ENCODE results near the gene NOX3. TPM values are rescaled to one million over a fixed set of nuclear protein-coding genes. Genes with fewer than 3 reads are reported as not detected.

The NOX3 gene
- total RNA-seq, 5 donors from 2014 or later (not counting 1 experiment from before 2014, with no cell fraction given) = not detected

DNA sequence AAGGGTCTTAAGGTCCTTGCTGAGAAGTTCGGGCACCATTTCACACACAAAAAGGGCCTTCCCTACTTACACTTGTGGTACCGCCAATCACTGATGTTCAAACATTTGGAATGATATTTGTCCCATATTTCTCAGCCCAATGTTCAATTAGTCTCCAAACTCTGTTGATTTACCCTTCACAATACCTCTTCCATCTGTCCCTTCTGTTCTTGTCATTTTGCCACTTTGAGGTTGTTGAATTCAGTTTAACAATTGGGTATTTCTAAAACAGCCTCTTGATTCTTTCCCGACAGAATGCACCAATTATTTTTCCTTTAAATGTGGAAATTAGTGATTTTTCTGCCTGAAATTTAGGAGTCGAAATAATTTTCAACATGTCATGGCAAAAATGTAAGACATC lies 46.2 kb downstream of the NOX3 start:
- no peaks in the 10 kb centered on the region for H3K4me1 Mint-ChIP-seq
- DNase-seq (no peak), ATAC-seq (replicated peaks in 1 of 4) (no peak)
- no peak overlapping the region for H3K27ac Mint-ChIP-seq
- WGBS (ENCODE audit: insufficient coverage) = 80% methylated on average over 1 of the region's 4 CpGs
- Histone ChIP-seq H3K4me3 (ENCODE audit: control insufficient read depth in 1 of 2, extremely low read depth in 1 of 2, low read length in 1 of 2) (no peak overlapping the region), H3K36me3 (ENCODE audit: control insufficient read depth in 2 of 2, extremely low read depth in 1 of 2, insufficient read depth in 1 of 2, low read length in 1 of 2) (no peaks in the 10 kb centered on the region), H3K4me1 (ENCODE audit: control insufficient read depth in 1 of 2, extremely low read depth in 1 of 2, insufficient read depth in 2 of 2, low read length in 2 of 2) (no peaks in the 10 kb centered on the region), H3K27ac (ENCODE audit: low read length) (no peak overlapping the region), H3K27me3 (replicated peaks in 1 of 2; ENCODE audit: control insufficient read depth in 2 of 2, extremely low read depth in 1 of 2, insufficient read depth in 2 of 2, low read length in 1 of 2) (no peaks in the 10 kb centered on the region), H3K9me3 (no peaks in the 10 kb centered on the region)
- ChIA-PET POLR2A (interaction anchor here in 1 of 2 donors (0.5 kb wide), 1 partner anchor 9 kb away, joined by 3 read pairs; no protein-coding TSS in a partner anchor), CTCF (no interaction called here)
- no peaks in the 10 kb centered on the region for H3K9me3 Mint-ChIP-seq
- H3K4me3 Mint-ChIP-seq = no peak overlapping the region
- H3K27me3 Mint-ChIP-seq = no peaks in the 10 kb centered on the region
- H3K36me3 Mint-ChIP-seq = no peaks in the 10 kb centered on the region

DNA sequence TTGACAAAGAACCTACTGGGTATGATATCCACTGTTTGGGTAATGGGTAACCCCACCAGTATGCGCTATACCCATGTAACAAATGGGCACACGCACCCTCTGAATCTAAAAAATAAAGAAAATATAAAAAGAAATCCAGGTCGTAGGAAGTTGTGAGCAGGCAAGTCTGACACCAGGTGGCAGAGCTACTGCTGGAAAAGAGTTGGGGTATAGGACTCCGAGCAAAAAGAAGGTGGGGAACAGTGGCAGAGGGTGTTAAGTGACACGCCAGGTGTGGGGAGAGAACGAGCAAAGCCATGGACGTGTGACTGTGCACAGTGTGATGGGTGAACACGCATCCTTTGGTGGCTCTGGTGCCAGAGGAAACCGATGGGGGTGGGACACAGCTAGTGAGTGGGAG lies 46.7 kb downstream of the NOX3 start:
- Mint-ChIP-seq H3K27ac (no peak overlapping the region), H3K4me3 (no peak overlapping the region), H3K36me3 (no peaks in the 10 kb centered on the region), H3K9me3 (no peaks in the 10 kb centered on the region), H3K27me3 (no peaks in the 10 kb centered on the region), H3K4me1 (no peaks in the 10 kb centered on the region)
- DNase-seq (no peak), ATAC-seq (replicated peaks in 1 of 4) (no peak)
- H3K9me3 ChIP-seq = no peaks in the 10 kb centered on the region
- H3K27ac ChIP-seq (ENCODE audit: low read length) = no peak overlapping the region
- POLR2A ChIA-PET = interaction anchor here in 1 of 2 donors (0.5 kb wide), 1 partner anchor 9 kb away, joined by 3 read pairs; no protein-coding TSS in a partner anchor
- H3K36me3 ChIP-seq (ENCODE audit: control insufficient read depth in 2 of 2, extremely low read depth in 1 of 2, insufficient read depth in 1 of 2, low read length in 1 of 2) = no peaks in the 10 kb centered on the region
- 87% methylated on average over 6 of the region's 9 CpGs for WGBS (ENCODE audit: insufficient coverage)
- CTCF ChIA-PET = interaction anchor here (0.6 kb wide), 2 partner anchors 24 to 25 kb away, joined by 4 to 6 read pairs; no protein-coding TSS in a partner anchor
- H3K4me3 ChIP-seq (ENCODE audit: control insufficient read depth in 1 of 2, extremely low read depth in 1 of 2, low read length in 1 of 2) = no peak overlapping the region
- no peaks in the 10 kb centered on the region for H3K27me3 ChIP-seq (replicated peaks in 1 of 2; ENCODE audit: control insufficient read depth in 2 of 2, extremely low read depth in 1 of 2, insufficient read depth in 2 of 2, low read length in 1 of 2)
- H3K4me1 ChIP-seq (ENCODE audit: control insufficient read depth in 1 of 2, extremely low read depth in 1 of 2, insufficient read depth in 2 of 2, low read length in 2 of 2) = no peaks in the 10 kb centered on the region

DNA sequence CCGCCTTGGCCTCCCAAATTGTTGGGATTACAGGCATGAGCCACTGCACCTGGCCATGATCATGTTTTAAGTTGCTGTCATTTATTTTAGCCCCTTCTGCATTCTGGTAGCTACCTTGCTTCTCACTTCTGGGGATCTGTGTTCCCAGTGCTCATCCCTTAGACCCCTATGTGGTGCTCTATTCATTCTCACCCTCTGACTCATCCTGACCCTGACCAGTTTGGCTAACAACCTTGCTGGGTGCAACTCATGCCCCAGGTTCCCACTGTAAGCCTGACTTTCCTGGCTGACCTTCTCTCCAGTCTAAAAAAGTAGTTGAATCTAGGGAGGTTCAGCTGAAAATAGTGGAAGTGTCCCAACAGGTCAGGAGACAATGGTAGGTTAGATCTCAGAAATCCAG lies 47.4 kb downstream of the NOX3 start:
- POLR2A ChIA-PET = interaction anchor here in 1 of 2 donors (0.6 kb wide), 1 partner anchor 1019 kb away, joined by 3 read pairs; no protein-coding TSS in a partner anchor

DNA sequence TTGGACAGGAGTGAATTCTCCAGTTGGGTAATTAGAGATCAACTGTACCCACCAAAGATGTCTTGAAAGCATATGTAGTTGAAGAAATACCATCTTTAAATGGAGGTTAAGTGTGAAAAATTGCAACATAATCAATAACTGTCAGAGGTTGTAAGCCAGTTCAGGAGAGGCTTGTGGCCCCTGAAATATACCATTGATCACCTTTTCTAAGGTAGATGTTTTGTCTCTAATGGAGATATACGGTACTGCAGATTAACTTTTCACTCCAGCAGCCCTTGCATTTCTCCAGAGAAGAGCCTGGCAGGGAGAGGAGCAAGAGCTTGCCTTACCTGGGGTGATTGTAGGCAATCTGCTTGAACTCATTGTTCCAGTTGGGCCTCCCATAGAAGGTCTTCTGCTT lies 48.8 kb downstream of the NOX3 start:
- DNase-seq (no peak), ATAC-seq (replicated peaks in 1 of 4) (no peak)
- H3K27ac Mint-ChIP-seq = no peak overlapping the region
- ChIA-PET POLR2A (no interaction called here), CTCF (no interaction called here)
- Histone ChIP-seq H3K4me3 (ENCODE audit: control insufficient read depth in 1 of 2, extremely low read depth in 1 of 2, low read length in 1 of 2) (no peak overlapping the region), H3K27ac (ENCODE audit: low read length) (no peak overlapping the region), H3K9me3 (no peaks in the 10 kb centered on the region), H3K36me3 (ENCODE audit: control insufficient read depth in 2 of 2, extremely low read depth in 1 of 2, insufficient read depth in 1 of 2, low read length in 1 of 2) (no peaks in the 10 kb centered on the region), H3K27me3 (replicated peaks in 1 of 2; ENCODE audit: control insufficient read depth in 2 of 2, extremely low read depth in 1 of 2, insufficient read depth in 2 of 2, low read length in 1 of 2) (no peaks in the 10 kb centered on the region), H3K4me1 (ENCODE audit: control insufficient read depth in 1 of 2, extremely low read depth in 1 of 2, insufficient read depth in 2 of 2, low read length in 2 of 2) (no peaks in the 10 kb centered on the region)
- H3K4me3 Mint-ChIP-seq = no peak overlapping the region
- no peaks in the 10 kb centered on the region for H3K36me3 Mint-ChIP-seq
- H3K9me3 Mint-ChIP-seq = no peaks in the 10 kb centered on the region
- H3K4me1 Mint-ChIP-seq = no peaks in the 10 kb centered on the region
- WGBS (ENCODE audit: insufficient coverage) = no CpG with 5 or more reads among the region's 1 CpG
- no peaks in the 10 kb centered on the region for H3K27me3 Mint-ChIP-seq

More for the DNA sequence above, 47.4 kb downstream of the NOX3 start:
- Histone ChIP-seq H3K9me3 (no peaks in the 10 kb centered on the region), H3K36me3 (ENCODE audit: control insufficient read depth in 2 of 2, extremely low read depth in 1 of 2, insufficient read depth in 1 of 2, low read length in 1 of 2) (no peaks in the 10 kb centered on the region), H3K27ac (ENCODE audit: low read length) (no peak overlapping the region), H3K4me3 (ENCODE audit: control insufficient read depth in 1 of 2, extremely low read depth in 1 of 2, low read length in 1 of 2) (no peak overlapping the region), H3K27me3 (replicated peaks in 1 of 2; ENCODE audit: control insufficient read depth in 2 of 2, extremely low read depth in 1 of 2, insufficient read depth in 2 of 2, low read length in 1 of 2) (no peaks in the 10 kb centered on the region), H3K4me1 (ENCODE audit: control insufficient read depth in 1 of 2, extremely low read depth in 1 of 2, insufficient read depth in 2 of 2, low read length in 2 of 2) (no peaks in the 10 kb centered on the region)
- CTCF ChIA-PET = interaction anchor here (0.6 kb wide), 2 partner anchors 25 kb away, joined by 4 to 6 read pairs; no protein-coding TSS in a partner anchor
- no peak for ATAC-seq (replicated peaks in 1 of 4)
- H3K27me3 Mint-ChIP-seq = no peaks in the 10 kb centered on the region
- DNase-seq = no peak
- no peak overlapping the region for H3K27ac Mint-ChIP-seq
- H3K9me3 Mint-ChIP-seq = no peaks in the 10 kb centered on the region
- H3K4me3 Mint-ChIP-seq = no peak overlapping the region
- no peaks in the 10 kb centered on the region for H3K36me3 Mint-ChIP-seq
- 100% methylated on average over 1 of the region's 1 CpG for WGBS (ENCODE audit: insufficient coverage)
- no peaks in the 10 kb centered on the region for H3K4me1 Mint-ChIP-seq

DNA sequence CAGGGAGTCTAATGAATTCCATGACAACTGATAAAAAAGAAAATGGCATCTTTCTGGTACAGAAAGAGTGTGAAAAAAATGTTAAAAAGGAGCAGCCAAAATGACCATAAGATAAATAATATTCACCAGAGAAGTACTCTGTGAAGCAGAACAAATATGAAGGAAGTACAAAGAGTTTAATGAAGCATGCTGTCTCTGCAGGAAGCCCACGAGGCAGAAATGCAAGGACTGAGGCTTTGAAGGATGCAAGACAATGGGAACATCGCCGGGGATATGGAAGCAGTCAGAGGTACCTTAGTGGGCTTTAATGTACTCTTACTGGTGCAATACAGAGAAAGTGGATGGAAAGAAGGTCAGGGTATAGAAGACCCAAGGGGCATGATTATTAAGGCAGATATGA lies 50.7 kb downstream of the NOX3 start:
- ChIA-PET POLR2A (no interaction called here), CTCF (no interaction called here)
- Mint-ChIP-seq H3K9me3 (no peaks in the 10 kb centered on the region), H3K4me1 (no peaks in the 10 kb centered on the region), H3K27ac (no peak overlapping the region), H3K4me3 (no peak overlapping the region), H3K27me3 (no peaks in the 10 kb centered on the region), H3K36me3 (no peaks in the 10 kb centered on the region)
- WGBS (ENCODE audit: insufficient coverage) = 91% methylated on average over 3 of the region's 3 CpGs
- Histone ChIP-seq H3K4me1 (ENCODE audit: control insufficient read depth in 1 of 2, extremely low read depth in 1 of 2, insufficient read depth in 2 of 2, low read length in 2 of 2) (no peaks in the 10 kb centered on the region), H3K36me3 (ENCODE audit: control insufficient read depth in 2 of 2, extremely low read depth in 1 of 2, insufficient read depth in 1 of 2, low read length in 1 of 2) (no peaks in the 10 kb centered on the region), H3K27me3 (replicated peaks in 1 of 2; ENCODE audit: control insufficient read depth in 2 of 2, extremely low read depth in 1 of 2, insufficient read depth in 2 of 2, low read length in 1 of 2) (no peaks in the 10 kb centered on the region), H3K9me3 (no peaks in the 10 kb centered on the region), H3K4me3 (ENCODE audit: control insufficient read depth in 1 of 2, extremely low read depth in 1 of 2, low read length in 1 of 2) (no peak overlapping the region), H3K27ac (ENCODE audit: low read length) (no peak overlapping the region)
- DNase-seq = no peak
- no peak for ATAC-seq (replicated peaks in 1 of 4)

DNA sequence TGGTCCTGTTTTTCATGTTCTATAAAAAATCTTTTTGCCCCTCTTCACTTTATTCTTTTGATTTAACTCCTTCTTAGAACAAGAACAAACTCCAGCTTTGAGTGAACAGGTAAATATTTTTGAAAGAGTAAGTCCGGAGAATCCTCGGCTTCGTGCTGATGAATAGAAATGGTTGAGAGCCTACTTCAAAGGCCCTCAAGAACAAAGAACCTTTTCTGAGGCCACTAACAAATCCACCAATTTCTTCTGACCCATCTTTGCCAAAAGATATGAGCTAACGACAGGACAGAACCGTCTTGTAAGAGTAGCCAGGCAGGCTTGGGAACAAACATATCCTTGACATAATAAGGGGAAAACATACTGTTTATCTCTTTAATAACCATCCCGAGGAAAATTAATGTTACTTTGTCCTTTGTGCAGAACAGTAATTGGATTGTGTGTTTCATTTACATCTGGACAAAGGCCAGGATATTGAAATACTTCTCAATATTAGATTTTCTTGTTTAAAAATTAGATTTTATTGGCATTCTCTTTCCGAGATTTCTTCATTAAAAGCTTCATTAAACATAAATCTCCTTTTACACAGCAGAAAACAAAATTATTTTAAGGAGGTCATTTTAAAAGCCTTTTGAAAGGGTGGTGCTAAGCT lies 52.9 kb downstream of the NOX3 start:
- H3K4me3 ChIP-seq (ENCODE audit: control insufficient read depth in 1 of 2, extremely low read depth in 1 of 2, low read length in 1 of 2) = no peak overlapping the region
- no peaks in the 10 kb centered on the region for H3K27me3 ChIP-seq (replicated peaks in 1 of 2; ENCODE audit: control insufficient read depth in 2 of 2, extremely low read depth in 1 of 2, insufficient read depth in 2 of 2, low read length in 1 of 2)
- DNase-seq = no peak
- no peak overlapping the region for H3K4me3 Mint-ChIP-seq
- ChIA-PET POLR2A (no interaction called here), CTCF (interaction anchor here in 1 of 2 donors (0.8 kb wide), 1 partner anchor 17 kb away, joined by 3 read pairs; no protein-coding TSS in a partner anchor)
- no peaks in the 10 kb centered on the region for H3K27me3 Mint-ChIP-seq
- H3K36me3 Mint-ChIP-seq = no peaks in the 10 kb centered on the region
- no peaks in the 10 kb centered on the region for H3K4me1 Mint-ChIP-seq
- H3K27ac ChIP-seq (ENCODE audit: low read length) = no peak overlapping the region
- no peaks in the 10 kb centered on the region for H3K9me3 ChIP-seq
- no peaks in the 10 kb centered on the region for H3K36me3 ChIP-seq (ENCODE audit: control insufficient read depth in 2 of 2, extremely low read depth in 1 of 2, insufficient read depth in 1 of 2, low read length in 1 of 2)
- no peaks in the 10 kb centered on the region for H3K9me3 Mint-ChIP-seq
- no peak for ATAC-seq (replicated peaks in 1 of 4)
- no peaks in the 10 kb centered on the region for H3K4me1 ChIP-seq (ENCODE audit: control insufficient read depth in 1 of 2, extremely low read depth in 1 of 2, insufficient read depth in 2 of 2, low read length in 2 of 2)
- no CpG with 5 or more reads among the region's 7 CpGs for WGBS (ENCODE audit: insufficient coverage)
- no peak overlapping the region for H3K27ac Mint-ChIP-seq
